Activated T-helper 17 cell treated with anti-CD3 and anti-CD28 coated beads, Interleukin-2, amount 50 U/mL, for 72 hours (primary cell): ENCODE measurements around the gene ROBO1. TPM values are rescaled to one million over a fixed set of nuclear protein-coding genes. Genes with fewer than 3 reads are reported as not detected.
"Not testable (repeated sequence)": the region's sequence is repeated elsewhere in the genome, so short reads cannot be mapped to it uniquely, and the experiment has no call there.

Source experiments
- ATAC-seq: fragments of 150-1000 bp; cut with Tn5 transposase; replicated peaks from 2 replicates; pipeline ENCODE4 v1.10.0; 2021; ENCODE audit warnings: mild to moderate bottlenecking, moderate library complexity
- H3K27ac Mint-ChIP-seq: one replicate; pipeline ENCODE4 v1.8.0; 2022; ENCODE audit warnings: mixed read lengths
- H3K27me3 Mint-ChIP-seq: one replicate; pipeline ENCODE4 v1.8.0; 2022; ENCODE audit warnings: mixed read lengths
- H3K36me3 Mint-ChIP-seq: one replicate; pipeline ENCODE4 v1.8.0; 2022; ENCODE audit warnings: low read depth, mild to moderate bottlenecking, mixed read lengths
- H3K4me1 Mint-ChIP-seq: one replicate; pipeline ENCODE4 v1.8.0; 2022; ENCODE audit warnings: mixed read lengths
- H3K4me3 Mint-ChIP-seq: one replicate; pipeline ENCODE4 v1.8.0; 2022; ENCODE audit warnings: mild to moderate bottlenecking, mixed read lengths
- H3K9me3 Mint-ChIP-seq: one replicate; pipeline ENCODE4 v1.8.0; 2022; ENCODE audit warnings: mixed read lengths
- total RNA-seq, 2 donors: library from RNA; stranded (reverse); gene quantifications; one replicate each; pipeline ENCODE4 v1.2.3, GENCODE V29; 2022

Gene ROBO1
- total RNA-seq, 2 donors from 2014 or later = not detected

DNA sequence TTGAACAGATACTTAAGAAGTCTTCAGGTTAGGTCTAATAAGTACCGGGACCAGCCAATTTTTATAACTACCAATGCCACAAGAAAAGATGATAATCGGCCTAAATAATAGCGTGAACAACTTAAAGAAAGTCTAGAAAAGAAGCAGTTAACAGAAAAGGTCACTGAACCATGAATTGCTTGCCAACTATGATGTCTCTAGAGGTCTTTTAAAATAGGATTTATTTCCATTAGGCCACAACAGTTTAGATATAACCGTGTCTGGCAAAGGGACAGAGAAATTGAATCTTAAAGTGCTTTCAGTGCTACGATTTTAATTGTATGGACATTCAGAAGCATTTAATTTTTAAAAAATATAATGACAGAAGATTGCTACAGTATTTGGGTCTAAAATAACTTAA lies 1070.4 kb downstream of the ROBO1 start:
- Mint-ChIP-seq H3K4me3 (no peak overlapping the region), H3K9me3 (peaks cover 8% of the 10 kb centered on the region), H3K4me1 (no peaks in the 10 kb centered on the region), H3K27ac (no peak overlapping the region), H3K27me3 (no peaks in the 10 kb centered on the region), H3K36me3 (no peaks in the 10 kb centered on the region)
- ATAC-seq = no peak

DNA sequence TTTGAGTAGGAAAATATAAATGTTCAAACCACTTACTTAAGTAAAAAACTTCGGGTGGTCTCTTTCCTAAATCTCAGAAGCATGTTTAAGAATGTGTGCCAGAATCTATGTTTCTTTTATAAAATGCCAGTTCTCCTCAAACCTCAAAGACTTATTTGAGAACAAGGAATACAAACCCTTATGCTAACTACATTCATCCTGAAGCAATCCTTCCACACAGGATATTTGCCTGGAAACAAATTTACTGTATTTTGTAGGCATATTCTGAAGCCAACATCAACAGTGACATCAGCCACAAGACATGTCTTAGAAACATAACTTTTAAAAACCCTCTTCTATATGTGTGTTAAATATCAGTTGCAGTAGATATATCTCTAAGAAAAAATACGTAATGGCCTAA lies 1077.0 kb downstream of the ROBO1 start:
- Mint-ChIP-seq H3K27ac (no peak overlapping the region), H3K9me3 (no peaks in the 10 kb centered on the region), H3K4me3 (no peak overlapping the region), H3K4me1 (no peaks in the 10 kb centered on the region), H3K27me3 (no peaks in the 10 kb centered on the region), H3K36me3 (no peaks in the 10 kb centered on the region)
- no peak for ATAC-seq

DNA sequence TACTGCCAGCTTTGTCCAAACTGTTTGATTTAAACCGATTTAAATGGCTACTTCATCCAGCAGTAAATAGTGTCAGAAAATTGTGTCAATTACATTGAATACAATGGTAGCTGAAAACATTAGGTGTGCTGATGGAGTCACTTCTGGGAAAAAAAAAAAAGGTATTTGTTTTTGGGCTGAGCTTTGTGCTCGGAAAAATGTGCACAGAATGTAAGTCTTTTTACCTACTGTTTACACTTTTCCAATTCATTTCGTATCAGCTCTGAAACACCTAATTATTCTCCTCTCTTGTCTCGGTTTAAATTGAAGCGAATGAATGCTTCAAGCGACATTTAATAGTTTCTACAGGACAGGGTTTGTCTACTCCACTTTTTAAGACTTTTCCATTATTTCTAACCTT lies 1078.4 kb downstream of the ROBO1 start:
- Mint-ChIP-seq H3K27me3 (no peaks in the 10 kb centered on the region), H3K36me3 (no peaks in the 10 kb centered on the region), H3K4me3 (no peak overlapping the region), H3K4me1 (no peaks in the 10 kb centered on the region), H3K27ac (no peak overlapping the region), H3K9me3 (no peaks in the 10 kb centered on the region)
- ATAC-seq = no peak

DNA sequence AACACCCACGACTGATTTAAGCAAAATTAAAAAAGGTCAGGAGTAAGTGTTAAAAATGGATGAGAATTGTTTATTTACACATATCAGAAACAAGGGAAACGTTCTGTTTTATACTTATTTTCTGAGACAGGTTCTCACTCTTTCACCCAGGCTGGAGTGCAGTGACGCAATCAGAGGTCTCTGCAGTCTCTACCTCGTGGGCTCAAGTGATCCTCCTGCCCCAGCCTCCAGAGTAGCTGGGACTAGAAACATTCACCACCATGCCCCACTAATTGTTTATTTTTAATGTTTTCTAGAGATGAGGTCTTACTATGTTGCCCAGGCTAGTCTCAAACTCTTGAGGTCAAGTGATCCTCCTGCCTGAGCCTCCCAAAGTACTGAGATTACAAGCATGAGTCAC lies 1080.3 kb downstream of the ROBO1 start:
- H3K27me3 Mint-ChIP-seq = no peaks in the 10 kb centered on the region
- H3K4me3 Mint-ChIP-seq = no peak overlapping the region
- H3K27ac Mint-ChIP-seq = no peak overlapping the region
- no peaks in the 10 kb centered on the region for H3K9me3 Mint-ChIP-seq
- no peaks in the 10 kb centered on the region for H3K36me3 Mint-ChIP-seq
- no peak for ATAC-seq
- no peaks in the 10 kb centered on the region for H3K4me1 Mint-ChIP-seq

DNA sequence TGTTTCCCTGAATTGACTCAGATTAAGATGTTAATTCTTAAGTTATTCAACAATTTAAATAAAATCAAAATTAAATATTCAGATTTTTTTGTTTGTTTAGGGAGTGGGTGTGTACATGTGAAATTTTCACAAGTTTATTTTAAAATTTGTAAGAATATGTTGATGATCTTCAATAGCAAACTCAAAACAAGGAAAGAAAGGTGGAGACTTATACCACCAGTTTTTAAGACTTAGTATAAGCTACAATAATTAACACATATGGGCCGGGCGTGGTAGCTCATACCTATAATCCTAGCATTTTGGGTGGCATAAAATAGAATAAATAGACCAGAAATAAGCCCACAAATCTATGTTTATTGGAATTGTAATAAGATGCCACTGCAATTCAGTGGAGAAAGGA lies 1084.5 kb downstream of the ROBO1 start:
- Mint-ChIP-seq H3K4me1 (no peaks in the 10 kb centered on the region), H3K27ac (no peak overlapping the region), H3K27me3 (no peaks in the 10 kb centered on the region), H3K4me3 (no peak overlapping the region), H3K36me3 (no peaks in the 10 kb centered on the region), H3K9me3 (no peaks in the 10 kb centered on the region)
- ATAC-seq = no peak

DNA sequence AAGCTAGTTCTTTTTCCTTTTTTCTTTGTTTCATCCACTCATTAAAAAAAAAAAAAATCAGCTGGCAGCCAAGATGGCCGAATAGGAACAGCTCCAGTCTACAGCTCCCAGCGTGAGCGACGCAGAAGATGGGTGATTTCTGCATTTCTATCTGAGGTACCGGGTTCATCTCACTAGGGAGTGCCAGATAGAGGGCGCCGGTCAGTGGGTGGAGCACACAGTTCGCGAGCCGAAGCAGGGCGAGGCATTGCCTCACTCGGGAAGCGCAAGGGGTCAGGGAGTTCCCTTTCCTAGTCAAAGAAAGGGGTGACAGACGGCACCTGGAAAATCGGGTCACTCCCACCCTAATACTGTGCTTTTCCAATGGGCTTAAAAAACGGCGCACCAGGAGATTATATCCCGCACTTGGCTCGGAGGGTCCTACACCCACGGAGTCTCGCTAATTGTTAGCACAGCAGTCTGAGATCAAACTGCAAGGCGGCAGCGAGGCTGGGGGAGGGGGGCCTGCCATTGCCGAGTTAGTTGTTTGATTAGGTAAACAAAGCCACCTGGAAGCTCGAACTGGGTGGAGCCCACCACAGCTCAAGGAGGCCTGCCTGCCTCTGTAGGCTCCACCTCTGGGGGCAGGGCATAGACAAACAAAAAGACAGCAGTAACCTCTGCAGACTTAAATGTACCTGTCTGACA lies 1092.5 kb downstream of the ROBO1 start:
- H3K27me3 Mint-ChIP-seq, H3K4me3 Mint-ChIP-seq, H3K4me1 Mint-ChIP-seq, H3K36me3 Mint-ChIP-seq, H3K27ac Mint-ChIP-seq, ATAC-seq, H3K9me3 Mint-ChIP-seq: not testable (repeated sequence)

DNA sequence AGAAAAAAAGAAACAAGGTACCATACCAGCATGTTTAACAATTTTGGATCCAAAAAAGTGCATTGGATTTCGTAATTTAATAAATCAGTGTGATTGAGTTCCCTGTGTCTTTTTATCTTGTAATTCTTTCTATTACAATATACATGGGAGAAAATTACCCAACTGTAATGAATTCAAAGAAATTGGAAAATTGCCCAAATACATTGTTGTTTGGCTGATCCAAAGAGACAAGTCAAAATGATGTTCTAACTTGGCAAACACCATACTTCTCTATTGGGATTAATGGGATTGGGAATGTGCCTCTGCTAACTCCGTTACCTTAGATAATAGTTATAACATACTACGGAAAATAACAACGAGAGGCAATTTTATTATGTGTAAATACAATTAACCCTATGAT lies 1097.1 kb downstream of the ROBO1 start:
- no peaks in the 10 kb centered on the region for H3K9me3 Mint-ChIP-seq
- no peaks in the 10 kb centered on the region for H3K27me3 Mint-ChIP-seq
- no peak overlapping the region for H3K27ac Mint-ChIP-seq
- H3K4me3 Mint-ChIP-seq = no peak overlapping the region
- no peaks in the 10 kb centered on the region for H3K4me1 Mint-ChIP-seq
- ATAC-seq = no peak
- H3K36me3 Mint-ChIP-seq = no peaks in the 10 kb centered on the region

DNA sequence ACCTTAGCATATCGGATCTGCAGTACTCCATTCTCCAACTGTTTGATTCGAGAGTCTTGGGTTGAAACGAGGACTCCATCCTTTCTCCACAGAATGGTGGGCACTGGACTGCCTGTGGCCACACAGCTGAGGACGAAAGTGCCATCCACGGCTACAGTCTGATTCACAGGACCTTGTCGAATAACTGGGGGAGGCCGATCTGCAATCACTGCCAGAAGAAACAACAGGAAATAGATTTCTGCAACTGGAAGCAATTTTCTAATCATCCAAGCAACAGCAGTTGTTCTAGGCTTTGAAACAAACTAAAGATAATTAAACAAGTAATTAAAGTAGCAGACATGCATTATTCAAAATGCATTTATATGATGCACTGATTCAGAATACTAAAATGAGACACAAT lies 1097.7 kb downstream of the ROBO1 start:
- Mint-ChIP-seq H3K4me3 (no peak overlapping the region), H3K36me3 (no peaks in the 10 kb centered on the region), H3K27me3 (no peaks in the 10 kb centered on the region), H3K27ac (no peak overlapping the region), H3K4me1 (no peaks in the 10 kb centered on the region), H3K9me3 (no peaks in the 10 kb centered on the region)
- ATAC-seq = no peak

DNA sequence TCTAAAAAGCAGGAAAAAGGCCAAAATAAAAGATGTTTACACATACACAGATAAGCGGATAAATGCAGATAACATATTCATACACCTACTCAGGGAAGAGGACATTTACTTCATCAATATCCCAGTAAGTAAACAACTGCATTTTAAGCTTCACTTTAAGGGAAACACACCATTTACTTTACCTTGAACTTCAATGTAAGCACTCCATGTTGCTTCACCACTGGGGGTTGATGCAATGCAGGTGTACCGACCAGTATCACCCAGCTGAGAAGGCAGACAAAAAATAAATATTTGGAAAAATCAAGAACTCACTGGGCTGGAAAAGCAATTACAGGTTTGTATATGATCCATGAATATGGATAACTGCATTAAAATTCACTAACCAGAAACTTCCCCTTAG lies 1099.5 kb downstream of the ROBO1 start:
- H3K27me3 Mint-ChIP-seq = no peaks in the 10 kb centered on the region
- ATAC-seq = no peak
- no peak overlapping the region for H3K4me3 Mint-ChIP-seq

DNA sequence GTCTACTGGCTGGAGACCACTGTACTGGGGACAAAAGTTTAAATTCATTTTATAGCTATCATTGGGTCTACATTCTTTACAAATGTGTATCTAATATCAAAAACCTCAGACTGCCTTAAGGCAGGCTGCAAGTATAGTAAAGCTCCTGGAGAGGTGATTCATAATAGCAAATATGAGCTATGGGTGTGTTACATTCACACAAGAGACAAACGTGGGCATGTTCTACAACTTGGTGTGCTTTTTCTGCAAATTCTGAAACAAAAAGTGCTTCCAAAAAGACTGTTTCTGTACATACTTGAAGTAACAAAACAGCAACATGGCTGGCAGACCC lies 1101.4 kb downstream of the ROBO1 start:
- H3K9me3 Mint-ChIP-seq = no peaks in the 10 kb centered on the region
- H3K27me3 Mint-ChIP-seq = no peaks in the 10 kb centered on the region
- H3K4me1 Mint-ChIP-seq = no peaks in the 10 kb centered on the region
- no peak for ATAC-seq
- H3K4me3 Mint-ChIP-seq = no peak overlapping the region
- H3K36me3 Mint-ChIP-seq = no peaks in the 10 kb centered on the region
- H3K27ac Mint-ChIP-seq = no peak overlapping the region

More for the DNA sequence above, 1099.5 kb downstream of the ROBO1 start:
- no peaks in the 10 kb centered on the region for H3K36me3 Mint-ChIP-seq
- no peaks in the 10 kb centered on the region for H3K4me1 Mint-ChIP-seq
- no peak overlapping the region for H3K27ac Mint-ChIP-seq
- no peaks in the 10 kb centered on the region for H3K9me3 Mint-ChIP-seq

DNA sequence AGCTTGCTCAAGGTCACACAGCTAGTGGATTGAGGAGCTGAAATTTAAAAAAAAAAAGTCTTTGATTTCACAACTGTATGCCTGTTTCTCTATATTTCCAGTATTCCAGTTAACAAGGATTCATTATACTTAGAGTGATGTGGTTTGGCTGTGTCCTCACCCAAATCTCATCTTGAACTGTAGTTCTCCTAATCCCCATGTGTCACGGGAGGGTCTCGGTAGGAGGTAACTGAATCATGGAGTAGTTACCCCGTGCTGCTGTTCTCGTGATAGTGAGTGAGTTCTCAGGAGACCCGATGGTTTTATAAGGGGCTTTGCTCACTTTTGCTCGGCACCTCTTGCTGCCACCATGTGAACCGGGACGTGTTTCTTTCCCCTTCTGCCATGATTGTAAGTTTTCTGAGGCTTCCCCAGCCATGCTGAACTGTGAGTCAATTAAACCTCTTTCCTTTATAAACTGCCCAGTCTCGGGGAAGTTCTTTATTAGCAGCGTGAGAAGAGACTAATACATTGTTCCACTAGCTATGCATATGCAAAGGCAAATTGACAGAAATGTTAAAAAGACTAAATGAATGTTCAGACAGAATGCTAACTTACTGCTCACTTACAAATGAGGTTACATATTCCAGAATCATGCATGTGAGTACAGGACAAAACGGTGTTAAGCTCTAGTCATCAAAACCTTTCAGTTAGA lies 1101.9 kb downstream of the ROBO1 start:
- Mint-ChIP-seq H3K4me3 (no peak overlapping the region), H3K27ac (no peak overlapping the region), H3K36me3 (no peaks in the 10 kb centered on the region), H3K27me3 (no peaks in the 10 kb centered on the region), H3K9me3 (no peaks in the 10 kb centered on the region), H3K4me1 (no peaks in the 10 kb centered on the region)
- no peak for ATAC-seq

DNA sequence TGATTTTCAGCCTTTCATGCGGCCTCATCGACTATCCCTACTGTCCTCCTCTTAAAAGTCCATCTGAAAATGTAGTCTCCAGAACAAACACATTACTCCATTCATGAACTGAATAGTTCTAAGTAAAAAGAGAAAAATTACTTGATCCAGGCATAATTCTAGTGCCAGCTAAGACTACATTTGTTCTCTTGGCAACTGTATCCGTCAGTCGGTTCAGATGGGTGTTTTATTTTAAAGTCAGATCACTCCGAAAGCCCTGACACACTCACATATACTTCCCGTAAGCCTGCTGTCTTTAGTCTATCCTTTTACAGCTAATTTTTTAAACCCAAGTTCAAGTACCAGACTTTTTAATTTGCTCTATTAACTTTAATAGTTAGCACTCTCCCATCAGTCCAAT lies 1102.7 kb downstream of the ROBO1 start:
- no peak overlapping the region for H3K4me3 Mint-ChIP-seq
- no peaks in the 10 kb centered on the region for H3K4me1 Mint-ChIP-seq
- H3K9me3 Mint-ChIP-seq = no peaks in the 10 kb centered on the region
- no peaks in the 10 kb centered on the region for H3K27me3 Mint-ChIP-seq
- H3K27ac Mint-ChIP-seq = no peak overlapping the region
- no peak for ATAC-seq
- H3K36me3 Mint-ChIP-seq = no peaks in the 10 kb centered on the region

DNA sequence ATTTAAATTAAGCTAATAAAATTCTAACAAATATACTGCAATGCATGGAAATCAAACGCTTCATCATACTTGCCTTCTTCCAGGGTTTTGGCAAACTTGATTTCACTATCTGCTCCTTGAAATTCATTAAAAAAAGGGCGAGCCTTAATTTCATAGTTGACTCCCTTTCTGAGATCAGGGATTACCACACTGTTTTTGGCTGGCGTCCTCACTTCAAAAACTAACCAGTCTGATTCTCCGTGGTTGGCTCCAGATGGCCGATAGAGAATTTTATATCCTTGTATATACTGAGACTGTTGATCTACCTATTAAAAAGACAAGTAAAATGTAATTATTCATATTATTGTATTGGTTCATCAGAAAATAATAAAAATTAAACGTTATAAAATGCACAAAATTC lies 1106.8 kb downstream of the ROBO1 start:
- Mint-ChIP-seq H3K9me3 (no peaks in the 10 kb centered on the region), H3K4me3 (no peak overlapping the region), H3K27me3 (no peaks in the 10 kb centered on the region), H3K27ac (no peak overlapping the region), H3K4me1 (no peaks in the 10 kb centered on the region), H3K36me3 (no peaks in the 10 kb centered on the region)
- no peak for ATAC-seq

DNA sequence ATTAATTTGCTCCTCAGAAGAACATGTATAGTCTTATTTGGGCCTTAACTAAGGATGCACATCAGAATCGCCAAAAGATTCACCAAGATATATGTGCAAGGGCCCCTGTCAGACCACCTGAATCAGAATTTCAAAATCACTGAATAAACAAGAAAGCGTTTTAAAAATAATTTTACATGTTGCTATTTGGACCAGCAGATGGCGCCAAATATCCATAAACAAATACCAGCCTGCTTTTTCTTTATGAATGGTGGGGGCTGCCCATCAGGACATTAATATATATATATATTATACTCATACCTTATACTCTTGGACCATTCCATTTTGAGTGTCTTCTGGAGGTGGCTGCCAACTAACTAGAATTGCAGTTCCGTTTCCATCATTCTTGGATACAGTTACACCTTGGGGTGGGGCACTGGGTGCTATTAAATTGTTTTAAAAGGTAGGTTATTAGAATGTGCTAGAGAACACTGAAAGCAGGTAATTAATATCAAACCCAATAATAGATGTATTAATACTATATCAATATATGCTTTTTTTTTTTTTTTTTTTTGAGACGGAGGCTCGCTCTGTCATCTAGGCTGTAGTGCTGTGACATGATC lies 1108.3 kb downstream of the ROBO1 start:
- Mint-ChIP-seq H3K9me3 (no peaks in the 10 kb centered on the region), H3K4me3 (no peak overlapping the region), H3K4me1 (no peaks in the 10 kb centered on the region), H3K36me3 (no peaks in the 10 kb centered on the region), H3K27ac (no peak overlapping the region), H3K27me3 (no peaks in the 10 kb centered on the region)
- no peak for ATAC-seq

DNA sequence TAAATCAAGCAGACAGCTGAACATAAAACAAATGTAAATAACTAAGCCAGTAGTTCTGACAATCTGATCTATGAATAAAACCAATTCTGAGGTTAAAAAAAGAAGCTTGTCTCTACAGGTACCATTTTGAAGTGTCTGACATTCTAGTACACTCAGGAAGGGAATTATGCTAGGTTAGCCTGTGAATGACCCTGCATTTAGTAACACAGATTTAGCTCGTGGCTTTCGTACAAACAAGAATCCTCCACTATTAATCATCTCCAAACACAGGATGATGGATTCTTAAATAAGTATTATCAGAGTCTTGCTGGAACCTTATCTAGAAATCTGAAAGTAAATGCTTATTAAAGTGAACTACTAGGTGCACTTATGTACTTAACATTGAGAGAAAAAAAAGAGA lies 1120.1 kb downstream of the ROBO1 start:
- ATAC-seq = no peak
- peaks cover 8% of the 10 kb centered on the region for H3K9me3 Mint-ChIP-seq
- no peaks in the 10 kb centered on the region for H3K4me1 Mint-ChIP-seq
- no peaks in the 10 kb centered on the region for H3K36me3 Mint-ChIP-seq
- no peak overlapping the region for H3K4me3 Mint-ChIP-seq
- H3K27ac Mint-ChIP-seq = no peak overlapping the region
- no peaks in the 10 kb centered on the region for H3K27me3 Mint-ChIP-seq
